Cardiac fibroblast (primary cell): Measurements from ENCODE around the gene PIK3CD.

ENCODE experiments used
- DNase-seq, 2 donors: peaks; one replicate each; pipeline versions ENCODE4 v3.0.0 to v3.0.0-alpha.2; 2010; ENCODE audit warnings: low read depth in 2 of 2
- H3K4me3 ChIP-seq, 2 donors: replicated peaks in 1 of 2; 1 replicate in 1 of 2; 2 replicates in 1 of 2; pipeline ENCODE4 v1.5.1; 2011; ENCODE audit warnings: low read depth in 2 of 2, low read length in 2 of 2, mild to moderate bottlenecking in 2 of 2, moderate library complexity in 1 of 2
- TF ChIP-seq, protein P1 (sequence below): IDR thresholded peaks from one replicate; pipeline ENCODE4 v1.5.1; 2011; ENCODE audit warnings: low read depth, mild to moderate bottlenecking, low read length, inconsistent platforms

The PIK3CD gene

DNA sequence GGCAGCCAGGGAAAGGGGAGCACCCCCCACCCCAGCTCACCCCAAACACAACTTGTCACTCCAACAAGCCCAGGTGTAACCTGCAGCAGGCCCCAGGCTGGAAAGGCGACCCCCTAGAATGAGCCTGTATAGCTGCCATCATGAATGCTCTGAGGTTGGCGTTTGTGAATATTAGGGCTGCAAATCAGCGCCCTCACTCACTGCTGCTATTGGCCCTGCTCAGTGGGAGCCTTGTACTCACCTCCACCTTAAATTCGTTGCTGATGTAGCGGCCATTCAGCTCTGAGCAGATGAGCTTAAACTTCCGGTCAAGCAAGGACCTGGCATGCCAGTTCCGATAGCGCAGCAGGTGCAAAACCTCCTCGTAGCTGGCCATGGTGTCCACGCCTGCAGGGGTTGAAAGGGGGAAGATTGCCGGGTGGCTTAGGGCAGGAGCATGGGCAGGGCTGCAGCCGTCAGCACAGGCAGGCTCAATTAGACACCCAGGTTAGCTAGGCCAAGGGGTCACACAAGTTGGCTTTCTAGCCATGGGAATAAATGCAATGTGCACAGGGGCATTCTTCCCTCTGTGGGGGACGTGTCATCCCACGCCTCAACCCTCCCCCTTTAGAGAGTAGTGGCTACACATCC is 81.7 kb downstream of the PIK3CD start:
- DNase-seq = no peak
- TF ChIP-seq, protein P1, sequence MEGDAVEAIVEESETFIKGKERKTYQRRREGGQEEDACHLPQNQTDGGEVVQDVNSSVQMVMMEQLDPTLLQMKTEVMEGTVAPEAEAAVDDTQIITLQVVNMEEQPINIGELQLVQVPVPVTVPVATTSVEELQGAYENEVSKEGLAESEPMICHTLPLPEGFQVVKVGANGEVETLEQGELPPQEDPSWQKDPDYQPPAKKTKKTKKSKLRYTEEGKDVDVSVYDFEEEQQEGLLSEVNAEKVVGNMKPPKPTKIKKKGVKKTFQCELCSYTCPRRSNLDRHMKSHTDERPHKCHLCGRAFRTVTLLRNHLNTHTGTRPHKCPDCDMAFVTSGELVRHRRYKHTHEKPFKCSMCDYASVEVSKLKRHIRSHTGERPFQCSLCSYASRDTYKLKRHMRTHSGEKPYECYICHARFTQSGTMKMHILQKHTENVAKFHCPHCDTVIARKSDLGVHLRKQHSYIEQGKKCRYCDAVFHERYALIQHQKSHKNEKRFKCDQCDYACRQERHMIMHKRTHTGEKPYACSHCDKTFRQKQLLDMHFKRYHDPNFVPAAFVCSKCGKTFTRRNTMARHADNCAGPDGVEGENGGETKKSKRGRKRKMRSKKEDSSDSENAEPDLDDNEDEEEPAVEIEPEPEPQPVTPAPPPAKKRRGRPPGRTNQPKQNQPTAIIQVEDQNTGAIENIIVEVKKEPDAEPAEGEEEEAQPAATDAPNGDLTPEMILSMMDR = no peak
- H3K4me3 ChIP-seq = no peak overlapping the region

DNA sequence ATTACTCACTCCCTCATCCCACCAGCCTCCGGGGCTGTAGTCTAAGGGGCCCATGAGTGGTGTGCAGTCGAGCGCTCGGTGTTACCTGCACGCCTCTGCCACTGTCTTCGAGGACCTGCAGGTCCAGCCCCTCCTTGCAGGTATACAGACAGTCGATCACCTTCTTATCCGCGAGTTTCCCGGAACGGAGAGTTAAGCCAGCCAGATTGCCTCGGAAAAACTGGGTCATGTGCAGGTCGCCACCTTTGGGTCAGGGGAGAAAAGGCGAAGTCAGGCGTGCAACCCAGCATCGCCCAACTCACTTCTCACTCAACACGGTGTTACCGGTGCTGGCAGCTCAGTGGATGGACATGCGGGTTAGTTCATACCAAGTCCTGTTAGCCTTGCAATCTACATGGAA is 84.3 kb downstream of the PIK3CD start:
- no peak overlapping the region for H3K4me3 ChIP-seq
- no peak for DNase-seq
- TF ChIP-seq, protein P1 = no peak

DNA sequence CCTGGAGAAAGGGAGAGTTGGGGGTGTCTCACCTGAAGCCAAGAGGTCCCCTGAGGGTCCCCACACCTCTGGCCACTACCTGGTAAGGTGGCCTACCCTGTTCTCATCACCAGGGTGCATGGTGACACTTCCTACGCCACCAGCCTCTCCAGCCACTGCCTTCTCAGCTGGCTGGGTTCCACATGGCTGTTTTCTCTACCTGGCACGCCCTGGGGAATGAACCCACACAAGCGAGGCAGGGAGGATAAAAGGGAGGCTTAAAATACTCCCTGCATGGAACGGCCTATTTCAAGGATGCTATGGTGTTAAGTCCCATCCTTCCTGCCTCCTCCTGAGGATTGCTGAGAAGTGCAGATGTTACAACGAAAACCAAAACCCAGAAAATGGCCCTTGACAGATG is 84.7 kb downstream of the PIK3CD start:
- DNase-seq = no peak
- no peak overlapping the region for H3K4me3 ChIP-seq
- TF ChIP-seq, protein P1 = no peak

DNA sequence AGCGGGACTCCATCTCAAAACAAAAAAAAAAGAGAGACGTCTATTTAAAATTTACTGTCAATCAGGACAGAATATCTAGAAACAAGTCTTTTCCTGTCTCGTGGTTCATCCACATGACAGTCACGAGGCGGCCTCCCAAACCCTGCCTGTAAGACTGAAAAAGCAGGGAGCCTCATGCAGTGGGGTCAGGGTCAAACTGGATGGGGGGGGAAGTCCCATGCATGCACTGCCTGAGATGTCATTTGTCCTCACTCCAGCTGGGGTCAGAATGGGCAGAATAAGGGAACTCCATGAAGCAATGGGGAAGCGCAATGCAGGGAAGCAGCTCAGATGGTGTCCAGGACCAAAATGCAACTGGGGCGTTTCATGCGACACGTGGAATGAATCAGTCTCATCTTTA is 85.5 kb downstream of the PIK3CD start:
- DNase-seq = no peak
- TF ChIP-seq, protein P1 = no peak
- no peak overlapping the region for H3K4me3 ChIP-seq

GRCh38 chr1:9737671-9738070 is 86.1 kb downstream of the PIK3CD start:
- DNase-seq = no peak
- TF ChIP-seq, protein P1 = no peak
- no peak overlapping the region for H3K4me3 ChIP-seq

DNA sequence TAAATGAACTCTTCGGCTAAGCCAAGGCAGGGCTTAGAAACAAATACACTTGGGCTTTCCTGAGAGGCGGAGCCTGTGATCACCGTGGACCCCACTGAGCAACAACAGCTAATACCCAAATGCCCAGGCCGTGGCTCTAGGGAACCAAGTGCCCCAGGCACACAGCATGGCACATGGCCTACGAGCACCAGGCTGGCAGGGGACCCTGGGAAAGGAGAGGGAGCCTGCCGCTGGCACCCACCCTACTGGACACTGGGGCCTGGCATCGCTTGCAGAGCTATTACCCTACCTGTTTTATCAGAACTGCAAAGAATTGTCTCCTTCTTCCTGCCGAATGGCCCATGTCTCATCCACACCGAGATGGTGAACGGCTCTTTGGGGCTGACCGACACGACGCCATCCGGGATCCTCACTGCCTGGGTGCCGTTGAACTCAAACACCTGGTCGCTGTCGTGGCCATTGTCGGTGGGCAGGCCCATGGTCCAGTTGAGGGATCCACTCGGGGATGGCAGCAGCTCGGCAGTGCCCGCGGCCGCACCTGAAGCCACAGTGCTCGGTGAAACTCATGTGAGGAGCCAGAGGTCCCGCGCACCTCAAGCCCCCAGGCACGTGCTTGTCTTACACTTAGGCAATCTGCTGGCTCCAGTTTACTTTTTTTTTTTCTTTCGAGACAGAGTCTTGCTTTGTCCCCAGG is 92.7 kb downstream of the PIK3CD start:
- H3K4me3 ChIP-seq = no peak overlapping the region
- no peak for DNase-seq
- TF ChIP-seq, protein P1 = no peak
